Activated CD4-positive, alpha-beta T cell treated with anti-CD3 and anti-CD28 coated beads for 48 hours (primary cell): ENCODE results near the gene DUOXA2.

Source experiments
- DNase-seq: peaks from one replicate; pipeline ENCODE4 v3.0.0-alpha.2; 2020

The DUOXA2 gene

GRCh38 chr15:45138814-45139765, 25.0 kb downstream of the DUOXA2 start:
- no peak for DNase-seq

GRCh38 chr15:45139770-45140169, 25.6 kb downstream of the DUOXA2 start:
- no peak for DNase-seq

- DNase-seq: no peak
These were observed 26.6 kb downstream of the DUOXA2 start for GRCh38 chr15:45140557-45141250.

GRCh38 chr15:45141386-45141785, 27.3 kb downstream of the DUOXA2 start:
- DNase-seq: no peak

- DNase-seq: no peak
These were observed 28.9 kb downstream of the DUOXA2 start for GRCh38 chr15:45143056-45143455.

- DNase-seq: no peak
These were observed 29.8 kb downstream of the DUOXA2 start for GRCh38 chr15:45143946-45144345.

- no peak for DNase-seq
These were observed 30.6 kb downstream of the DUOXA2 start for GRCh38 chr15:45144775-45145174.

- no peak for DNase-seq
These were observed 32.3 kb downstream of the DUOXA2 start for GRCh38 chr15:45146405-45146804.

- no peak for DNase-seq
These were observed 33.5 kb downstream of the DUOXA2 start for GRCh38 chr15:45147606-45148005.

- DNase-seq: no peak
These were observed 34.2 kb downstream of the DUOXA2 start for GRCh38 chr15:45148076-45149059.

- no peak for DNase-seq
These were observed 34.9 kb downstream of the DUOXA2 start for GRCh38 chr15:45149060-45149459.

- no peak for DNase-seq
These were observed 36.4 kb downstream of the DUOXA2 start for GRCh38 chr15:45150481-45150880.

GRCh38 chr15:45150997-45151396, 36.9 kb downstream of the DUOXA2 start:
- DNase-seq: no peak

GRCh38 chr15:45151998-45152828, 38.1 kb downstream of the DUOXA2 start:
- DNase-seq: no peak

- DNase-seq: no peak
These were observed 41.6 kb downstream of the DUOXA2 start for GRCh38 chr15:45155739-45156138.

- DNase-seq: no peak
These were observed 42.8 kb downstream of the DUOXA2 start for GRCh38 chr15:45156744-45157455.

GRCh38 chr15:45157974-45158373, 43.8 kb downstream of the DUOXA2 start:
- peak; percentile 31 for DNase-seq

- no peak for DNase-seq
These were observed 47.5 kb downstream of the DUOXA2 start for GRCh38 chr15:45161666-45162065.

GRCh38 chr15:45162771-45163507, 48.8 kb downstream of the DUOXA2 start:
- peak; percentile 73 for DNase-seq

GRCh38 chr15:45163508-45163856, 49.4 kb downstream of the DUOXA2 start:
- no peak for DNase-seq

GRCh38 chr15:45164914-45165313, 50.8 kb downstream of the DUOXA2 start:
- no peak for DNase-seq
